HCT116 (cell line): ENCODE measurements around the gene ZFYVE1. TPM values are rescaled to one million over a fixed set of nuclear protein-coding genes. Genes with fewer than 3 reads are reported as not detected.

Experiments
- ATAC-seq: fragments of 200-7000 bp; cut with Tn5 transposase; 2 replicates; pipeline ENCODE4 v1.9.1; 2020; ENCODE audit warnings: mild to moderate bottlenecking, moderate library complexity
- BruUV-seq: library from RNA; stranded (reverse); fragments of 400-500 nt; replicated peaks from 2 replicates; lab custom pipeline; 2021; lab: Mats Ljungman, UMichigan
- CTCF ChIA-PET: fragments of 300-600 bp; sonication (Branson Sonifier 250); formaldehyde crosslinking; loops from one replicate; lab custom pipeline; 2021; ENCODE audit warnings: antibody characterized with exemption; lab: Charles Lee
- POLR2A ChIA-PET: fragments of 300-600, 350-600 bp; sonication (Branson Sonifier 250); formaldehyde crosslinking; loops from one replicate; lab custom pipeline; 2021; ENCODE audit warnings: antibody characterized with exemption; lab: Charles Lee
- RAD21 ChIA-PET, 2 experiments: fragments of 300-600 bp; sonication (Branson Sonifier 250); formaldehyde crosslinking; loops; one replicate each; lab custom pipeline; 2023; ENCODE audit warnings: low total read pairs in 2 of 2; ENCODE audit not compliant: uncharacterized antibody in 2 of 2, unreplicated experiment in 2 of 2, low non-redundant PET in 1 of 2; lab: Charles Lee
- DNase-seq: peaks from one replicate; pipeline ENCODE4 v3.0.0-alpha.2; 2010; ENCODE audit warnings: low read depth, low spot score
- H2AFZ ChIP-seq: fragments of 200-600 bp; shearing (Covaris generic), sonication (generic); 2 replicates; pipeline ENCODE4 v1.6.1; 2017; ENCODE audit warnings: low read depth, mixed run types, mixed read lengths, antibody characterized with exemption, low read length; ENCODE audit not compliant: poor library complexity, severe bottlenecking
- H3K27ac ChIP-seq: 2 replicates; pipeline ENCODE4 v1.5.1; 2012; ENCODE audit warnings: low read depth, low read length
- H3K27me3 ChIP-seq: fragments of 200-600 bp; sonication (generic); 2 replicates; pipeline ENCODE4 v1.6.1; 2016; ENCODE audit warnings: mixed run types, low read length, mixed read lengths; ENCODE audit not compliant: insufficient read depth
- H3K36me3 ChIP-seq, 2 experiments: fragments of 200-500 bp in 1 of 2; fragments of 200-600 bp in 1 of 2; sonication (Bioruptor generic) in 1 of 2; sonication (generic) in 1 of 2; 2 replicates each; pipeline versions ENCODE4 v1.5.1 to v1.6.1; 2014 to 2016; ENCODE audit warnings: low read length in 2 of 2, inconsistent platforms in 1 of 2, mixed read lengths in 1 of 2, mixed run types in 1 of 2; ENCODE audit not compliant: insufficient read depth in 2 of 2, control insufficient read depth in 1 of 2
- H3K4me1 ChIP-seq, 2 experiments: fragments of 200-600 bp in 1 of 2; sonication (generic) in 1 of 2; 2 replicates each; pipeline versions ENCODE4 v1.5.1 to v1.6.1; 2012 to 2017; ENCODE audit warnings: low read length in 2 of 2, inconsistent platforms in 1 of 2, mild to moderate bottlenecking in 1 of 2, mixed read lengths in 1 of 2, mixed run types in 1 of 2, moderate library complexity in 1 of 2; ENCODE audit not compliant: insufficient read depth in 2 of 2, control insufficient read depth in 1 of 2
- H3K4me2 ChIP-seq: fragments of 200-600 bp; sonication (generic); 2 replicates; pipeline ENCODE4 v1.6.1; 2017; ENCODE audit warnings: mixed run types, low read length, mixed read lengths
- H3K4me3 ChIP-seq, 2 experiments: fragments of 200-600 bp in 1 of 2; sonication (generic) in 1 of 2; replicated peaks in 1 of 2; 2 replicates each; pipeline ENCODE4 v1.5.1; 2011 to 2016; ENCODE audit warnings: low read length in 2 of 2, control low read depth in 1 of 2, low read depth in 1 of 2, mild to moderate bottlenecking in 1 of 2, mixed read lengths in 1 of 2, mixed run types in 1 of 2
- H3K79me2 ChIP-seq: fragments of 200-600 bp; sonication (generic); 2 replicates; pipeline ENCODE4 v1.6.1; 2017; ENCODE audit warnings: mild to moderate bottlenecking, mixed run types, low read length, moderate library complexity, mixed read lengths; ENCODE audit not compliant: insufficient read depth
- H3K9ac ChIP-seq: fragments of 200-600 bp; sonication (generic); 2 replicates; pipeline ENCODE4 v1.6.1; 2016; ENCODE audit warnings: low read length, mixed read lengths
- H3K9me2 ChIP-seq: fragments of 200-600 bp; sonication (generic), shearing (Covaris generic); 2 replicates; pipeline ENCODE4 v1.6.1; 2017; ENCODE audit warnings: mixed run types, mild to moderate bottlenecking, moderate library complexity; ENCODE audit not compliant: insufficient read depth
- H3K9me3 ChIP-seq, 2 experiments: fragments of 200-500 bp in 1 of 2; fragments of 200-600 bp in 1 of 2; sonication (Bioruptor generic) in 1 of 2; sonication (generic) in 1 of 2; 2 replicates each; pipeline ENCODE4 v1.6.1; 2014 to 2017; ENCODE audit warnings: low read length in 2 of 2, mixed read lengths in 2 of 2, inconsistent platforms in 1 of 2, low read depth in 1 of 2, mild to moderate bottlenecking in 1 of 2, mixed run types in 1 of 2, moderate library complexity in 1 of 2; ENCODE audit not compliant: control insufficient read depth in 1 of 2, insufficient read depth in 1 of 2
- H4K20me1 ChIP-seq: fragments of 200-600 bp; sonication (generic), shearing (Covaris generic); 2 replicates; pipeline ENCODE4 v1.6.1; 2017; ENCODE audit warnings: mixed run types, mild to moderate bottlenecking, moderate library complexity; ENCODE audit not compliant: insufficient read depth
- CBX3 ChIP-seq: IDR thresholded peaks from 2 replicates; pipeline ENCODE4 v1.6.1; 2012; ENCODE audit warnings: low read depth
- CEBPB ChIP-seq: IDR thresholded peaks from 2 replicates; pipeline ENCODE4 v1.6.1; 2012; ENCODE audit warnings: low read depth
- CTCF ChIP-seq, 3 experiments: fragments of 200-600 bp in 1 of 3; sonication (generic) in 1 of 3; IDR thresholded peaks in 2 of 3; conservative IDR thresholded peaks in 1 of 3; 2 replicates each; pipeline ENCODE4 v1.5.1; 2012 to 2017; ENCODE audit warnings: low read depth in 2 of 3, low read length in 2 of 3, antibody characterized with exemption in 1 of 3, borderline replicate concordance in 1 of 3, control low read depth in 1 of 3, mild to moderate bottlenecking in 1 of 3, mixed read lengths in 1 of 3, mixed run types in 1 of 3, moderate library complexity in 1 of 3; ENCODE audit not compliant: insufficient read depth in 1 of 3
- ELF1 ChIP-seq: IDR thresholded peaks from 2 replicates; pipeline ENCODE4 v1.6.1; 2012; ENCODE audit warnings: low read depth, borderline replicate concordance
- EZH2phosphoT487 ChIP-seq: fragments of 200-600 bp; IDR thresholded peaks from 2 replicates; pipeline ENCODE4 v1.6.1; 2018; ENCODE audit warnings: antibody characterized with exemption, borderline replicate concordance
- MAX ChIP-seq: IDR thresholded peaks from 2 replicates; pipeline ENCODE4 v1.6.1; 2012
- POLR2A ChIP-seq: IDR thresholded peaks from 2 replicates; pipeline ENCODE4 v1.7.0; 2011; ENCODE audit warnings: borderline replicate concordance; ENCODE audit not compliant: insufficient read depth, insufficient read length; ENCODE audit errors: extremely low read depth
- SIN3A ChIP-seq: IDR thresholded peaks from 2 replicates; pipeline ENCODE4 v1.6.1; 2012; ENCODE audit warnings: low read depth
- TCF7L2 ChIP-seq: IDR thresholded peaks from 2 replicates; pipeline ENCODE4 v1.7.0; 2011; ENCODE audit warnings: borderline replicate concordance, inconsistent platforms; ENCODE audit not compliant: insufficient read depth, insufficient read length; ENCODE audit errors: extremely low read depth
- YY1 ChIP-seq: IDR thresholded peaks from 2 replicates; pipeline ENCODE4 v1.6.1; 2011; ENCODE audit warnings: low read length, low read depth, moderate library complexity, mild to moderate bottlenecking; ENCODE audit not compliant: insufficient replicate concordance; ENCODE audit errors: extremely low read depth
- intact Hi-C: fragments of 100-400 bp; cut with micrococcal nuclease; formaldehyde crosslinking; loops from 2 replicates; pipeline ENCODE4 v1.10.0; 2022
- total RNA-seq: library from RNA; stranded (reverse); gene quantifications from one replicate; pipeline ENCODE4 v1.2.1, GENCODE V29; 2021; ENCODE audit not compliant: unreplicated experiment
- TF ChIP-seq, protein P1 (sequence below): IDR thresholded peaks from 2 replicates; pipeline ENCODE4 v1.6.1; 2011; ENCODE audit warnings: mild to moderate bottlenecking, low read length, moderate library complexity; ENCODE audit not compliant: insufficient replicate concordance; ENCODE audit errors: extremely low read depth
- TF ChIP-seq, protein P2 (sequence below): IDR thresholded peaks from 2 replicates; pipeline ENCODE4 v1.6.1; 2012

ZFYVE1 gene
- total RNA-seq, 1 experiment from 2014 or later = 7.7 TPM

GRCh38 chr14:72943876-72944430 lies 83.0 kb downstream of the ZFYVE1 start:
- H2AFZ ChIP-seq = no peak overlapping the region
- H3K9ac ChIP-seq = no peak overlapping the region
- no peak for ATAC-seq
- intact Hi-C loops = no loop called here
- no peak overlapping the region for H3K4me2 ChIP-seq
- CTCF ChIA-PET = interaction anchor here (1.1 kb wide), 1 partner anchor 427 kb away, joined by 3 read pairs; no protein-coding TSS in a partner anchor
- H3K27ac ChIP-seq = no peak overlapping the region
- no peaks in the 10 kb centered on the region for H3K4me1 ChIP-seq
- H3K27me3 ChIP-seq = no peaks in the 10 kb centered on the region
- POLR2A ChIA-PET = no interaction called here
- no peaks in the 10 kb centered on the region for H3K79me2 ChIP-seq
- BruUV-seq = no TSS peak
- no peaks in the 10 kb centered on the region for H3K9me2 ChIP-seq
- TF ChIP-seq TCF7L2 (no peak), CBX3 (no peak), SIN3A (no peak), CTCF (IDR thresholded peaks at IDR 0.05 in 2 of 3, conservative IDR thresholded peaks at IDR 0.05 in 1 of 3; ENCODE audit: borderline replicate concordance in 1 of 3, insufficient read depth in 1 of 3, low read depth in 2 of 3, low read length in 2 of 3) (no peak), ELF1 (no peak), CEBPB (no peak), EZH2phosphoT487 (no peak), MAX (no peak), YY1 (no peak), POLR2A (no peak)
- TF ChIP-seq, protein P1, sequence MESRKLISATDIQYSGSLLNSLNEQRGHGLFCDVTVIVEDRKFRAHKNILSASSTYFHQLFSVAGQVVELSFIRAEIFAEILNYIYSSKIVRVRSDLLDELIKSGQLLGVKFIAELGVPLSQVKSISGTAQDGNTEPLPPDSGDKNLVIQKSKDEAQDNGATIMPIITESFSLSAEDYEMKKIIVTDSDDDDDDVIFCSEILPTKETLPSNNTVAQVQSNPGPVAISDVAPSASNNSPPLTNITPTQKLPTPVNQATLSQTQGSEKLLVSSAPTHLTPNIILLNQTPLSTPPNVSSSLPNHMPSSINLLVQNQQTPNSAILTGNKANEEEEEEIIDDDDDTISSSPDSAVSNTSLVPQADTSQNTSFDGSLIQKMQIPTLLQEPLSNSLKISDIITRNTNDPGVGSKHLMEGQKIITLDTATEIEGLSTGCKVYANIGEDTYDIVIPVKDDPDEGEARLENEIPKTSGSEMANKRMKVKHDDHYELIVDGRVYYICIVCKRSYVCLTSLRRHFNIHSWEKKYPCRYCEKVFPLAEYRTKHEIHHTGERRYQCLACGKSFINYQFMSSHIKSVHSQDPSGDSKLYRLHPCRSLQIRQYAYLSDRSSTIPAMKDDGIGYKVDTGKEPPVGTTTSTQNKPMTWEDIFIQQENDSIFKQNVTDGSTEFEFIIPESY = no peak
- TF ChIP-seq, protein P2, sequence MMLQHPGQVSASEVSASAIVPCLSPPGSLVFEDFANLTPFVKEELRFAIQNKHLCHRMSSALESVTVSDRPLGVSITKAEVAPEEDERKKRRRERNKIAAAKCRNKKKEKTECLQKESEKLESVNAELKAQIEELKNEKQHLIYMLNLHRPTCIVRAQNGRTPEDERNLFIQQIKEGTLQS = no peak
- H3K4me3 ChIP-seq = no peak overlapping the region
- RAD21 ChIA-PET = no interaction called here
- no peaks in the 10 kb centered on the region for H3K9me3 ChIP-seq
- no peaks in the 10 kb centered on the region for H4K20me1 ChIP-seq
- DNase-seq = no peak
- peaks cover 13 to 16% of the 10 kb centered on the region in 2 experiments; a peak in 3 of 4 replicates for H3K36me3 ChIP-seq
